Right hindlimb (tissue), 1 donor: ENCODE measurements around the gene STARD4.
A peak's percentile ranks its signal among the peaks of the same experiment; 100 is the strongest.

Experiments
- DNase-seq: peaks from one replicate; pipeline ENCODE4 v3.0.0-alpha.2; 2018

Gene STARD4, protein sequence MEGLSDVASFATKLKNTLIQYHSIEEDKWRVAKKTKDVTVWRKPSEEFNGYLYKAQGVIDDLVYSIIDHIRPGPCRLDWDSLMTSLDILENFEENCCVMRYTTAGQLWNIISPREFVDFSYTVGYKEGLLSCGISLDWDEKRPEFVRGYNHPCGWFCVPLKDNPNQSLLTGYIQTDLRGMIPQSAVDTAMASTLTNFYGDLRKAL

GRCh38 chr5:111512375-111513130 is at the start of gene STARD4:
Gene STARD4 (minus strand): TSS chr5:111512535. CDS start chr5:111507433, 5,102 bp downstream.
- DNase-seq = peak; percentile 98

DNA sequence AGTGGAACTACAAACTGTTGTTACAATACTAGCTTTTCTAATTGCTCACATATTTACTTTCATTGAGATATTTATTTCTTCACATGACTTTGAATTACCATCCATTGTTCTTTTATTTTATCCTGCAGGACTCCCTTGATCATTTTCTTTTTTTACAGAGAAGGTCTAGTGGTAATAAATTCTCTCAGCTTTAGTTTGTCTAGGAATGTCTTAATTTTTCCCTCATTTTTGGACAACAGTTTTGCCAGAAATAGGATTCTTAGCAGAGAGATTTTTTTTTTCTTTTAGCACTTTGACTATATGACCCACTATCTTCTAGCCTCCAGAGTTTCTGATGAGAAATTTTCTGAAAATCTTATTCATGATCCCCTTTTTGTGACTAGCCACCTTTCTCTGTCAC is 47.3 kb upstream of the STARD4 start:
- DNase-seq = no peak

- no peak for DNase-seq
Observed at GRCh38 chr5:111557686-111558085, 45.4 kb upstream of the STARD4 start.

GRCh38 chr5:111557111-111557510 is 44.8 kb upstream of the STARD4 start:
- DNase-seq = no peak

DNA sequence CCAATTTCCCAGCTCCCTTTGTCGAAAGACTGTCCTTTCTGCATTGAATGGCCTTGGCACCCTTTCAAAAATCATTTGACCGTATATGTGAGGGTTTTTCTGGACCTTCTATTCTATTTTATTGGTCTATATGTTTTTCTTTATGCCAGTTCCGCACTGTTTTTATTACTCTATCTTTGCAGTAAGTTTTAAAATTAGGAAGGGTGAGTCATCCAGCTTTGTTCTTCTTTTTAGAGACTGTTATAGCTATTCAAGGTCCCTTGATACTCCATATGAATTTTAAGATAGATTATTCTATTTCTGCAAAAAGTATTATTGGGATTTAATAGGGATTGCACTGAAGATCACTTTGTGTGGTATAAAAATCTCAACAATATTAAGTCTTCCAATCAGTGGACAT is 44.2 kb upstream of the STARD4 start:
- no peak for DNase-seq

DNA sequence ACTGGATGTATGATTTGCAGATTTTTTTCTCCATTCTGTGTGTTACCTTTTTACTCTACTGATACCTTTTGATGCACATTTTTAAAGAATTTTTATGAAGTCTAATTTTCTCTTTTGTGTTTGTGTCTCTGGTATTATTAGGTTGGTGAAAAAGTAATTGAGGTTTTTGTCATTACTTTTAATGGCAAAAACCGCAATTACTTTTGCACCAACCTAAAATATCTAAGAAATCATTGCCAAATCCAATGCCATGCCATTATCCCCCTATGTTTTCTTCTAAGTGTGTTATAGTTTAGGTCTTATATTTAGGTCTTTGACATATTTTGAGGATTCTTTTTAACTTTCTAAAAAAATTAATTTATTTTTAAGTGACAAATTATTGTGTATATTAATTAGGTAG is 43.4 kb upstream of the STARD4 start:
- DNase-seq = no peak

DNA sequence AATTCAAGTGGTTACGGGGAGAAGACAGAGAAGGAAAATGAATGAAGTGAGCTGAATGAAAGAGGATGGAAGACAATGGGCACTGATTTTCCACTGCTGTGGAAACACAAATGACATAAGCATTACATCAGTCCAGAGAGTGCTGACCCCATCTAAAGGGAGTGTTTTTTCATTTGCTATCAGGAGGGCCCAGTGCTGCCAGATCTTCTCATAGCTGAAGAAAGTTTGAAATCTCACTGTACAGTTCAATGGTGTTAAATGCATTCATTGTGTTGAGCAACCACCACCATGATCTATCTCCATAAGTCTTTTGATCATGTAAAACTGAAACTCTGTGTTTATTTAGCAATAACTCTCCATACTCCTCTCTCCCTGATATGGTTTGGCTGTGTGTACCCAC is 41.5 kb upstream of the STARD4 start:
- DNase-seq = no peak

- no peak for DNase-seq
Observed at GRCh38 chr5:111552896-111553295, 40.6 kb upstream of the STARD4 start.

DNA sequence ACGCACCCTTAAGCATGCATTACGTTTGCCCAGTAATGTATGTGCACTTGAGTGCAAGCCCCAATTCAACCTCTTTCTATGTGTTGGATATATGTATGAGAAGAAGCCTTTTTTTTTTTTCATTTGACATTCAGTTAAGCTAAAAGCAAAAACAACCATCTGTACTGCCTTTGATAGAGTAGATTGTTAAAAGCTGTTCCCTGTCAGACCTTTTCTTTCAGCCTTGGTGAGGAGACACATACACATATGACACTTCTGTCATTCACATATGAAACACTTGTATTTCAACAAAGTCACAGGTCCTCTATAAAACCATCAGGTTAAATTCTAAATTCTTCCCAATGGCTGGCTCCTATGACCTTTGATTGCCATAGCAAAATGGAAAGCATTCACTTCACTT is 40.2 kb upstream of the STARD4 start:
- DNase-seq = no peak

- no peak for DNase-seq
Observed at GRCh38 chr5:111551569-111552275, 39.4 kb upstream of the STARD4 start.

DNA sequence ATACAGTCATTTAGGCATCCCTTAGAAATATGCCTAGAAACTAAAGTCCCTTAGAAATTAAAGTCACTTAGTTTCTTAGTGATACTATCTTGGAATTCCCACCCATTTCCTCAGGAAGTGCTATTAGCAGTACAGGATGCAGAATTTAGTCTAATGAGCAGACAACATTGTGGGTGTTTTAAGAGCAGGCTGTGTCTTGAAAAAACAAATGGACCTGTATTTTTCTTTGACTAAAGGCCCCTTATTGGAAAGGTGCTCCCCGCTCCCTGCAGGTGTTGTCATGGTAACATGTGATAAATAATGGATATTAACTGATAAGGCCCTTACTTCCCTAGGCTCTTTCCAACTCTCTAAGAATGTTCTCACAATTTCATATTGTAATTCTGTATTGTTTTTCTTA is 38.8 kb upstream of the STARD4 start:
- no peak for DNase-seq

DNA sequence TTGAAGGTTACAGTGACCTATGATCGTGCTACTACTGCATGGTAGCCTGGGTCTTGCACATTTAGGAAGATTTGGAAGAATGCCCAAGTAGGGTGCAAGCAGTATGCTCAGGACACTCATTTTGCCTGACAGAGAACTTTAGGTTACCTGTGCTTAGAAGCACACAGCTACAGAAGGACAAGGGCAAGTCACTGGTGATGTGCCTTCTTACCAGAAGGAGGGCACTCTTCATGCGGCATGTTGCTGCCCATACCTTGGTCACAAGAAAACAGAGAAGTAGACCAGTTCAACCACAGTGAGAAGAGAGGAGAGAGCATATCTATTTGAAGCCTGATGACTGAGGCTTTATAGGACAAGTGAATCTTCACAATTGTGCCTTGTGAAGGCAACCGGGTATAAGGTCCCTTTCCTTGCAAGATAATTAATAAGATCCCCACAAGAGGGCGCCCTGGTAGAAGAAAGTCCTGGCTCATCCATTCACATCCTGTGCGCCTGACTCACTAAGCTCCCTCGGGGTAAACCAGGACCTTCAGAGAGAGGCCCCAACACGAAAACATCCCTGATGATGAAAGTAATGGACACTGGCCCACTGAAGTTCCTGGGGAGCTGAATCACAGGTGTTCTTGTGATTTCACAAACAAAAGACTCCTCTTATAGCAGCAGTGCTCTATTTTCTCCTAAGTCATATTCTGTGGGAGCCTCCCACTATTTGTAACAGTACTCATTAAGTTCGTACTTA is 38.1 kb upstream of the STARD4 start:
- peak; percentile 84 for DNase-seq

DNA sequence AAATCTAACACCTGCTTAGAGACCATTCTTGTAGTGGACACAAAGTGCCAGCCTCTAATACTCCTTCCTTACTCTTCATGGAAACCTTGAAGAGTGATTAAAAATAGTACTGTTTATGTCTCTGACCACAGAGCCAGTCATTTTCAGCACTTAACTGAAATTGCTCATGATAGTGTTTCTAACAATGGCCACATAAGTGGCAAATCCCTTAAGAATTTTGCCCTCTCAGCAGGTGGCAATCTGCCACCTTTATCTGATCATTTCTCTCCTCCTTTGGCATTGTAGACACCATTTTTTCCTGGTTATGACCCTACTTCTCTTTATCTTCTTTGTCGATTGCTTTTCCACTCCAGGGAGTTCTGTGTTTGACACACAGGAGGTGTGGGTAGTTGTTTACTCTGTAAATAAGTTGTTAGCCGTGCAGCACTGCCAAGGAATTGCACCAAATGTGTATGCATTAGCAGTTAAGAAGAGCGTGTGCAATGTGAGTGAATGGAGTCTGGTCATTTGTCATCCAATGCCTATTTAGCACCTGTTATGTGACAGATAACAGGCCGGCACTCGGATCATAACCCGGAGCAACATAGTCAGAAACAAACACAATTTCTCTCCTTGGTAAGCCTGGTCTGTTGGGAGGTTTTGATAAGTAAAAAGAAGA is 36.8 kb upstream of the STARD4 start:
- DNase-seq = no peak

- DNase-seq = no peak
Observed at GRCh38 chr5:111548348-111548950, 36.1 kb upstream of the STARD4 start.

DNA sequence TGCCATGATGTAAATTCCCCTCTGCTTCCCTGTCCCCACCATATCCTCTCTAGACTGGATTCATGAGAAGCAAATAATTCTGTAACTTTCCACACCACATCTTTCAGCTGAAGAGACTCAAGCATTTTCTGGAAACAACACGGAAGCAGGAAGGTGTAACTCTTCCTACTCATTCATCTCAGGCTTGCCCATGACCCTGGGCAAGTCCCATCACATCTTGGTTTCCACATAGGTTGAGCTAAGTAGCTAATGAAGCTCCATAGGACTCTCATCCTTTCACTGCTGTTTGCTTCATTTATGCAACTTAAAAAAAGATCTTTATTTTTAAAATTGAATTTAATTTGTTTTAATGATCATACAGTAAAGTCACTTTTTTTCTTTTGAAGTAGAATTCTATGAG is 32.7 kb upstream of the STARD4 start:
- DNase-seq = no peak

DNA sequence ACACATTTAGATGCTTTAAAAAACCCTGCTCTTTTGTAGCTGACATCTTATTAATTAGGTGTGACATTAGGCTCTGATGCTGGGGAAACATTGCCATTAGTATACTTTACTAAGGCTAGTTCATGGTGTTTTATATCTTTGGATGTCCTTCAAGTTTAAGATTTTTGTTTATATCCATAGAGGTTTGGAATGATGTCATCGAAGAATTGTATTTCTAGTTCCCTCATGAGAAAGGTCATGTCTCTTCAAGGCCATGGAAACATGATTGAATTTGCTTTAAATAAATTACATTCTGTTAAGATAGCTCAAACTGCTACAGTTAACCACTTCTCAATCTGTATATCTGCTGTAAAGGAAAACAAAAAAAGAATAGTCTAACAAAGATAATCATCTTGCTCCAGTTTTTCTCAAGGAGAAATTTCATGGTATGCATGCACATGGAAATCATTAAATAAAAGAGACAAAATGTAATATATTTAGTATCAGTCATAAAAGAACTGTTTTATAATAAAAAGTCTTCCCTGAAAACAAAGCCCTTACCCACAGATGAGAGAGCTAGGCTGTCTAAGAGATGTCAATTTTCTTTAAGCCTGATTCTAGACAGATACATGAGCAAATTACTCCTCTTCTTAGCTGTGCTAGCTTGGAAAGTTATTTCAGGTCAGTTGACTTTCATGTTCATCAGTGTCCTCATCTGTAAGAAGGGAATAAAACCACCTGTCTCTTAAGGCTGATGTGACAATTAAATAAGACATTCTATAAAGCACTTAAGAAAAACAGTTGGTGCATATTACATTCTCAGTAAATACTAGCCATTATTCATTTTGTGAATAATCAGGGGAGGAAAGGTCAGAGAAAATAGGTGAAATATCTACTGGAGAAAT is 25.0 kb upstream of the STARD4 start:
- no peak for DNase-seq

- no peak for DNase-seq
Observed at GRCh38 chr5:111535879-111536549, 23.7 kb upstream of the STARD4 start.

- DNase-seq = no peak
Observed at GRCh38 chr5:111532886-111533582, 20.7 kb upstream of the STARD4 start.

GRCh38 chr5:111530298-111530740 is 18.0 kb upstream of the STARD4 start:
- no peak for DNase-seq

DNA sequence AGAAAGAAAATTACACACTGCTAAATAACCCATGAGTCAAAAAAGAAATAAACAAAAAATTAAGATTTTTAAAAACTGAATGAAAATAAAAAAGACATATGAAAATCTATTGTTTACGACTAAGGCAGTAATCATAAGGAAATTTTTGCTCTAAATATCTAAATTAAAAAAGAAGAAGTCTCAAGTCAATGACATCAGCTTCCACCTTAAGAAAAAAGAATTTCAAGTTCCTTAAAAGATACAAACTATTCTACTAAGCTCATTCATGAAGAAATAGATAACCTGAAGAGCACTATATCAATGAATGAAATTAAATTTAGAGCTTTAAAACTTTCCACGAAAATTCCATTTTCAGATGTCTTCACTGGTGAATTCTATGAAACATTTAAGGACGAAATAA is 15.7 kb upstream of the STARD4 start:
- no peak for DNase-seq
